Neural progenitor cell (in vitro differentiated cells): Measurements from ENCODE around the gene TPP2. TPM values are rescaled to one million over a fixed set of nuclear protein-coding genes. Genes with fewer than 3 reads are reported as not detected.

Experiments
- DNase-seq: peaks from one replicate; pipeline ENCODE4 v3.0.0-alpha.2; 2016; ENCODE audit warnings: low spot score
- H2AFZ ChIP-seq: fragments of 200-600 bp; sonication (generic); replicated peaks from 2 replicates; pipeline ENCODE4 v1.6.1; 2016; ENCODE audit warnings: antibody characterized with exemption
- H3F3A ChIP-seq: fragments of 200-600 bp; sonication (generic); 2 replicates; pipeline ENCODE4 v1.6.1; 2016; ENCODE audit warnings: antibody characterized with exemption, low read depth
- H3K27ac ChIP-seq: fragments of 200-600 bp; sonication (generic); 2 replicates; pipeline ENCODE4 v1.5.1; 2016; ENCODE audit warnings: mild to moderate bottlenecking
- H3K27me3 ChIP-seq: fragments of 200-600 bp; sonication (generic); 2 replicates; pipeline ENCODE4 v1.6.1; 2016; ENCODE audit warnings: mild to moderate bottlenecking, moderate library complexity
- H3K36me3 ChIP-seq: fragments of 200-600 bp; sonication (generic); 2 replicates; pipeline ENCODE4 v1.5.1; 2016
- H3K4me1 ChIP-seq: fragments of 200-600 bp; sonication (generic); 2 replicates; pipeline ENCODE4 v1.6.1; 2016; ENCODE audit warnings: mixed run types
- H3K4me2 ChIP-seq: fragments of 200-600 bp; sonication (generic); 2 replicates; pipeline ENCODE4 v1.6.1; 2016
- H3K4me3 ChIP-seq: fragments of 200-600 bp; sonication (generic); 2 replicates; pipeline ENCODE4 v1.5.1; 2016
- H3K79me2 ChIP-seq: fragments of 200-600 bp; sonication (generic); 2 replicates; pipeline ENCODE4 v1.6.1; 2016; ENCODE audit warnings: low read depth
- H3K9ac ChIP-seq: fragments of 200-600 bp; sonication (generic); 2 replicates; pipeline ENCODE4 v1.6.1; 2016
- H3K9me3 ChIP-seq: fragments of 200-600 bp; sonication (generic); 2 replicates; pipeline ENCODE4 v1.5.1; 2016; ENCODE audit warnings: low read depth
- H4K20me1 ChIP-seq: fragments of 200-600 bp; sonication (generic); 2 replicates; pipeline ENCODE4 v1.6.1; 2016; ENCODE audit warnings: low read depth
- H3K27ac Mint-ChIP-seq: 3 replicates; pipeline ENCODE4 v1.8.0; 2021; ENCODE audit warnings: mixed read lengths
- H3K27me3 Mint-ChIP-seq: 2 replicates; pipeline ENCODE4 v1.8.0; 2022; ENCODE audit warnings: low read depth, mild to moderate bottlenecking, inconsistent platforms, moderate library complexity, mixed read lengths; ENCODE audit not compliant: insufficient read depth
- H3K36me3 Mint-ChIP-seq: 3 replicates; pipeline ENCODE4 v1.8.0; 2021; ENCODE audit warnings: mixed read lengths
- H3K4me1 Mint-ChIP-seq: 3 replicates; pipeline ENCODE4 v1.8.0; 2021; ENCODE audit warnings: mixed read lengths
- H3K4me3 Mint-ChIP-seq: 3 replicates; pipeline ENCODE4 v1.8.0; 2021; ENCODE audit warnings: mild to moderate bottlenecking, moderate library complexity, mixed read lengths
- H3K9me3 Mint-ChIP-seq: 3 replicates; pipeline ENCODE4 v1.8.0; 2020; ENCODE audit warnings: mixed read lengths
- EZH2 ChIP-seq: fragments of 200-600 bp; sonication (generic); IDR thresholded peaks from 2 replicates; pipeline ENCODE4 v1.6.1; 2017; ENCODE audit warnings: antibody characterized with exemption, mild to moderate bottlenecking, moderate library complexity
- EZH2phosphoT487 ChIP-seq: fragments of 200-600 bp; sonication (generic); IDR thresholded peaks from 2 replicates; pipeline ENCODE4 v1.6.1; 2017; ENCODE audit warnings: antibody characterized with exemption
- total RNA-seq: library from RNA; depleted of rRNA; stranded (reverse); fragments of >200 nt; gene quantifications from 2 replicates; pipeline ENCODE4 v1.2.3, GENCODE V29; 2015; ENCODE audit warnings: low replicate concordance
- TF ChIP-seq, protein P1 (sequence below): fragments of 200-600 bp; sonication (generic); IDR thresholded peaks from 2 replicates; pipeline ENCODE4 v1.5.1; 2017; ENCODE audit warnings: antibody characterized with exemption, mild to moderate bottlenecking

The TPP2 gene
- total RNA-seq, 1 donor from 2014 or later = 137 TPM

DNA sequence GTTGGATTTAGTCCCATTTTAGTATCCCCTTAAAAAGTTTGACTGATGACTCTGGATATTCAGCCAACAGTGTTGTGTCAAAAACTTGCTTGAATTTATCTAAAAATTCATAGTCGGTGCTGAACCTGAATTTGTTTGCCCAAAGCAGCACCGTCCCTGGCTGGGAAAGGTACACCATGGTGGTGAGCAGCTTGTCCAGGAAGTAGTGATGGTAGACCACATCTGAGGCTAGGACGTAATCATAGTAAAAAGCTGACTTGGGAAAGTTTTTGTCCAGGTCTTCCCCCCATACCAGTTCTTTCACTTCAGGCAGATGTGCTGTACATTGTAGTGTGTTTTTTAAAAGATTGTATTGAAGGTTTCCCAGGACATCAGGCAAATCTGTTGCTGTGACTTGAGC, 89.2 kb downstream of the TPP2 start:
- Mint-ChIP-seq H3K4me1 (peaks cover 13% of the 10 kb centered on the region), H3K27me3 (peaks cover 2% of the 10 kb centered on the region), H3K4me3 (no peak overlapping the region), H3K36me3 (peaks cover 2% of the 10 kb centered on the region), H3K27ac (no peak overlapping the region), H3K9me3 (no peaks in the 10 kb centered on the region)
- no peak overlapping the region for H3K27ac ChIP-seq
- no peak overlapping the region for H2AFZ ChIP-seq
- no peaks in the 10 kb centered on the region for H3K27me3 ChIP-seq
- TF ChIP-seq EZH2phosphoT487 = no peak
- TF ChIP-seq, protein P1, sequence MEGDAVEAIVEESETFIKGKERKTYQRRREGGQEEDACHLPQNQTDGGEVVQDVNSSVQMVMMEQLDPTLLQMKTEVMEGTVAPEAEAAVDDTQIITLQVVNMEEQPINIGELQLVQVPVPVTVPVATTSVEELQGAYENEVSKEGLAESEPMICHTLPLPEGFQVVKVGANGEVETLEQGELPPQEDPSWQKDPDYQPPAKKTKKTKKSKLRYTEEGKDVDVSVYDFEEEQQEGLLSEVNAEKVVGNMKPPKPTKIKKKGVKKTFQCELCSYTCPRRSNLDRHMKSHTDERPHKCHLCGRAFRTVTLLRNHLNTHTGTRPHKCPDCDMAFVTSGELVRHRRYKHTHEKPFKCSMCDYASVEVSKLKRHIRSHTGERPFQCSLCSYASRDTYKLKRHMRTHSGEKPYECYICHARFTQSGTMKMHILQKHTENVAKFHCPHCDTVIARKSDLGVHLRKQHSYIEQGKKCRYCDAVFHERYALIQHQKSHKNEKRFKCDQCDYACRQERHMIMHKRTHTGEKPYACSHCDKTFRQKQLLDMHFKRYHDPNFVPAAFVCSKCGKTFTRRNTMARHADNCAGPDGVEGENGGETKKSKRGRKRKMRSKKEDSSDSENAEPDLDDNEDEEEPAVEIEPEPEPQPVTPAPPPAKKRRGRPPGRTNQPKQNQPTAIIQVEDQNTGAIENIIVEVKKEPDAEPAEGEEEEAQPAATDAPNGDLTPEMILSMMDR = no peak
- TF ChIP-seq EZH2 = no peak
- no peaks in the 10 kb centered on the region for H3K36me3 ChIP-seq
- no peaks in the 10 kb centered on the region for H4K20me1 ChIP-seq
- no peaks in the 10 kb centered on the region for H3K9me3 ChIP-seq
- H3F3A ChIP-seq = peaks cover 17% of the 10 kb centered on the region
- no peak for DNase-seq
- peaks cover 29% of the 10 kb centered on the region for H3K4me1 ChIP-seq
- no peak overlapping the region for H3K9ac ChIP-seq
- H3K4me3 ChIP-seq = no peak overlapping the region
- no peaks in the 10 kb centered on the region for H3K79me2 ChIP-seq
- H3K4me2 ChIP-seq = peak overlapping the region; percentile 20

DNA sequence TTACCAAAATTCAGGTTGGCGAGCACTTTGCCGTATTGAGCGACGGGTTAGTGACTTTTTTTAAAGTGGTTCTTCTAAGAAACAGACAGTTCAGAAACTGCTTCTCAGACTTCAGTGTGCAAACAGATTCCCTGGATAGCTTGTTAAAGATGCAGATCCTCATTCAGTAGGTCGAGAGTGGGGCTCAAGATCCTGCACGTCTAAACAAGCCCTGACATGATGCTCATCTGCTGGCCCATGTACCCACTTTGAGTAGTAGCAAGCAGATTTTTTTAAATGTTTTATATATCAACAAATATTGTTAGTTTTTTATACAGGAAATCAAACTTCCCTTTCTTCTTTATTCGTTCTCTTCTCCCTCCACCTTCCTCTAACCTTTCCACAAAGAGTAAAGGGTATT, 90.7 kb downstream of the TPP2 start:
- no peak overlapping the region for H3K27ac Mint-ChIP-seq
- Histone ChIP-seq H3F3A (peaks cover 22% of the 10 kb centered on the region), H3K27ac (peak overlapping the region; percentile 86)

DNA sequence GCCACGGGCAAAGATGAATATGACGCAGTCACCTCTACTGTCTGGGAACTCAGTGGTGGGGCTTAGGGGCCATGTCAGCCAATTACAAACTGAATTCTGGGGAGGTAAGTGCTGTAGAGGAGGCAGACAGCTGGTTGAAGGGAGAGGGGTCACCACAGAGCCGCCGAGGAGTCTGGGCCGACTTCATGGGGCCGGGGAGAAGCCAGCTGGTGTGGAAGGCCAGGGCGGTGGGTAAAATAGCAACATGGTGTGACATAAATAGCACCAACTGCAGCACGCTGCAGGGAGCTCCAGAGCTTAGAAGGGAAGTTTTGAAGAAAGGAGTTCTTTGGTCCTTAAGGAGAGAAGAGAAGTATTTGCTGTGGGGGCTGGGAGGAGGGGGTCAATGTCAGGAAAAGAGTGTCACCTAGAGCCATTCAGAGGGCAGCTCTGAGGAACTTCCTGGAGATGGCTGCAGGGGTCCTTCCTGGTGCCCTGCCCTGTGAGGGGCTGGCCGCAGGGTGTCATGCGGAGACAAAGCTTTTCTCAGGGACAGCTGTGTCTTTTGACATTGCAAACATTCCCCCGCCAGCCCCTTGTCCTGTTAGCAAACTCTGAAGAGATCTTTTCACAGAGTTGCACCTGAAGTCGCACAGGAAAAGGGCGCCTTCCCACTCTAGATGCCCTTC, 91.7 kb downstream of the TPP2 start:
- Histone ChIP-seq H3K9ac (no peak overlapping the region), H3K27ac (no peak overlapping the region), H3K9me3 (no peaks in the 10 kb centered on the region), H3K27me3 (no peaks in the 10 kb centered on the region), H4K20me1 (no peaks in the 10 kb centered on the region), H3K4me1 (peaks cover 43% of the 10 kb centered on the region), H3K36me3 (no peaks in the 10 kb centered on the region), H3K4me3 (no peak overlapping the region), H3K4me2 (no peak overlapping the region), H3F3A (peaks cover 22% of the 10 kb centered on the region), H3K79me2 (no peaks in the 10 kb centered on the region), H2AFZ (no peak overlapping the region)
- H3K27ac Mint-ChIP-seq = peak overlapping the region; percentile 7
- peak; percentile 23 for DNase-seq
- H3K4me3 Mint-ChIP-seq = no peak overlapping the region
- peaks cover 13% of the 10 kb centered on the region for H3K4me1 Mint-ChIP-seq
- no peaks in the 10 kb centered on the region for H3K27me3 Mint-ChIP-seq
- H3K36me3 Mint-ChIP-seq = no peaks in the 10 kb centered on the region
- H3K9me3 Mint-ChIP-seq = no peaks in the 10 kb centered on the region
- TF ChIP-seq, protein P1 = no peak
- TF ChIP-seq EZH2phosphoT487 = no peak
- no peak for TF ChIP-seq EZH2

More for the DNA sequence above, 90.7 kb downstream of the TPP2 start:
- Histone ChIP-seq H3K79me2 (no peaks in the 10 kb centered on the region), H3K36me3 (no peaks in the 10 kb centered on the region), H3K4me3 (no peak overlapping the region), H3K4me1 (peaks cover 40% of the 10 kb centered on the region), H4K20me1 (no peaks in the 10 kb centered on the region), H3K9me3 (no peaks in the 10 kb centered on the region), H3K4me2 (peak overlapping the region; percentile 20), H3K27me3 (no peaks in the 10 kb centered on the region), H2AFZ (no peak overlapping the region), H3K9ac (no peak overlapping the region)
- peak; percentile 34 for DNase-seq
- Mint-ChIP-seq H3K9me3 (no peaks in the 10 kb centered on the region), H3K4me1 (peaks cover 13% of the 10 kb centered on the region), H3K27me3 (peaks cover 2% of the 10 kb centered on the region), H3K36me3 (no peaks in the 10 kb centered on the region), H3K4me3 (no peak overlapping the region)
- TF ChIP-seq EZH2 = no peak
- TF ChIP-seq, protein P1 = no peak
